DND-41 (cell line): Measurements from ENCODE around the gene IFNG.

Experiments
- ATAC-seq: fragments of 200-7000 bp; cut with Tn5 transposase; 3 replicates; pipeline ENCODE4 v1.9.1; 2021; ENCODE audit warnings: low read depth; ENCODE audit not compliant: insufficient read depth
- DNase-seq: peaks from one replicate; pipeline ENCODE4 v3.0.0-alpha.2; 2020
- H2AFZ ChIP-seq: 2 replicates; pipeline ENCODE4 v1.6.0; 2012; ENCODE audit warnings: low read depth, low read length
- H3K27ac ChIP-seq: 2 replicates; pipeline ENCODE4 v1.5.1; 2012; ENCODE audit warnings: low read length, inconsistent platforms
- H3K27me3 ChIP-seq: fragments of 200-600 bp; sonication (generic); 2 replicates; pipeline ENCODE4 v1.6.0; 2012; ENCODE audit warnings: low read length, mild to moderate bottlenecking, inconsistent platforms; ENCODE audit not compliant: insufficient read depth, poor library complexity
- H3K36me3 ChIP-seq: 2 replicates; pipeline ENCODE4 v1.5.1; 2012; ENCODE audit warnings: low read length, inconsistent platforms; ENCODE audit not compliant: insufficient read depth
- H3K4me1 ChIP-seq: 2 replicates; pipeline ENCODE4 v1.5.1; 2012; ENCODE audit warnings: mild to moderate bottlenecking, low read length; ENCODE audit not compliant: insufficient read depth
- H3K4me2 ChIP-seq: 2 replicates; pipeline ENCODE4 v1.6.0; 2012; ENCODE audit warnings: mild to moderate bottlenecking, moderate library complexity, low read length, inconsistent platforms; ENCODE audit not compliant: insufficient read depth
- H3K4me3 ChIP-seq, 2 experiments: fragments of 200-600 bp in 1 of 2; shearing (Covaris generic) in 1 of 2; 2 replicates each; pipeline ENCODE4 v1.5.1; 2012 to 2016; ENCODE audit warnings: inconsistent platforms in 2 of 2, low read length in 2 of 2, mild to moderate bottlenecking in 2 of 2, low read depth in 1 of 2, moderate library complexity in 1 of 2
- H3K79me2 ChIP-seq: 2 replicates; pipeline ENCODE4 v1.6.0; 2012; ENCODE audit warnings: low read length, inconsistent platforms; ENCODE audit not compliant: insufficient read depth
- H3K9ac ChIP-seq: 2 replicates; pipeline ENCODE4 v1.6.0; 2012; ENCODE audit warnings: low read depth, mild to moderate bottlenecking, inconsistent platforms, low read length, moderate library complexity
- H3K9me3 ChIP-seq: 2 replicates; pipeline ENCODE4 v1.5.1; 2012; ENCODE audit warnings: low read length, moderate library complexity, mild to moderate bottlenecking, inconsistent platforms; ENCODE audit not compliant: insufficient read depth, severe bottlenecking
- H4K20me1 ChIP-seq: 2 replicates; pipeline ENCODE4 v1.6.0; 2012; ENCODE audit warnings: low read length; ENCODE audit not compliant: insufficient read depth
- EZH2 ChIP-seq: IDR thresholded peaks from 3 replicates; pipeline ENCODE4 v1.6.1; 2012; ENCODE audit warnings: borderline replicate concordance, low read depth, mild to moderate bottlenecking, moderate library complexity, low read length, inconsistent platforms; ENCODE audit not compliant: severe bottlenecking
- TF ChIP-seq, protein P1 (sequence below): IDR thresholded peaks from 2 replicates; pipeline ENCODE4 v1.5.1; 2012; ENCODE audit warnings: borderline replicate concordance, low read length, moderate library complexity, mild to moderate bottlenecking; ENCODE audit not compliant: poor library complexity, severe bottlenecking; ENCODE audit errors: extremely low read depth

The IFNG gene

DNA sequence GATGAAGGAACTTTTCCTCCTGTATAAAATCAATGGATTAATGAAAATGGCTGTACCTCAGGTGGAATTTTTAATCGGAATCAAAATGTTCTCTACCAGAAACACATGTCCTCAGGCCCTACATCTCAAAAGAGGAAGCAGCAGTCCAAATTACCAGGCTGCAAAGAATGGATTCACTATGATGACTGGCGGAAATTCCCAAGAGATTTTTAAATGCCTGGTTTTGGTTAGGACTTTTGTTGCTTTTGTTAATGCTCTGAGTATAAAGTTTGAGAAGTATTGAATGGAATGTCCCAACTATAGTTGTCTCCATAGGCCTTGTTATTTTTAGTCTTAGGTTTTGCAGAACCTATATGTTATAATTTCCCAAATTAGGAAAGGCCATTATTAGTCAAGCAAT, 11.2 kb upstream of the IFNG start:
- Histone ChIP-seq H3K9ac (no peak overlapping the region), H3K4me2 (no peak overlapping the region), H3K9me3 (no peaks in the 10 kb centered on the region), H3K4me1 (no peaks in the 10 kb centered on the region), H2AFZ (no peak overlapping the region), H3K36me3 (no peaks in the 10 kb centered on the region), H3K79me2 (no peaks in the 10 kb centered on the region), H4K20me1 (no peaks in the 10 kb centered on the region), H3K4me3 (no peak overlapping the region), H3K27ac (no peak overlapping the region), H3K27me3 (no peaks in the 10 kb centered on the region)
- DNase-seq (no peak), ATAC-seq (no peak)
- TF ChIP-seq, protein P1, sequence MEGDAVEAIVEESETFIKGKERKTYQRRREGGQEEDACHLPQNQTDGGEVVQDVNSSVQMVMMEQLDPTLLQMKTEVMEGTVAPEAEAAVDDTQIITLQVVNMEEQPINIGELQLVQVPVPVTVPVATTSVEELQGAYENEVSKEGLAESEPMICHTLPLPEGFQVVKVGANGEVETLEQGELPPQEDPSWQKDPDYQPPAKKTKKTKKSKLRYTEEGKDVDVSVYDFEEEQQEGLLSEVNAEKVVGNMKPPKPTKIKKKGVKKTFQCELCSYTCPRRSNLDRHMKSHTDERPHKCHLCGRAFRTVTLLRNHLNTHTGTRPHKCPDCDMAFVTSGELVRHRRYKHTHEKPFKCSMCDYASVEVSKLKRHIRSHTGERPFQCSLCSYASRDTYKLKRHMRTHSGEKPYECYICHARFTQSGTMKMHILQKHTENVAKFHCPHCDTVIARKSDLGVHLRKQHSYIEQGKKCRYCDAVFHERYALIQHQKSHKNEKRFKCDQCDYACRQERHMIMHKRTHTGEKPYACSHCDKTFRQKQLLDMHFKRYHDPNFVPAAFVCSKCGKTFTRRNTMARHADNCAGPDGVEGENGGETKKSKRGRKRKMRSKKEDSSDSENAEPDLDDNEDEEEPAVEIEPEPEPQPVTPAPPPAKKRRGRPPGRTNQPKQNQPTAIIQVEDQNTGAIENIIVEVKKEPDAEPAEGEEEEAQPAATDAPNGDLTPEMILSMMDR = no peak
- TF ChIP-seq EZH2 = no peak

DNA sequence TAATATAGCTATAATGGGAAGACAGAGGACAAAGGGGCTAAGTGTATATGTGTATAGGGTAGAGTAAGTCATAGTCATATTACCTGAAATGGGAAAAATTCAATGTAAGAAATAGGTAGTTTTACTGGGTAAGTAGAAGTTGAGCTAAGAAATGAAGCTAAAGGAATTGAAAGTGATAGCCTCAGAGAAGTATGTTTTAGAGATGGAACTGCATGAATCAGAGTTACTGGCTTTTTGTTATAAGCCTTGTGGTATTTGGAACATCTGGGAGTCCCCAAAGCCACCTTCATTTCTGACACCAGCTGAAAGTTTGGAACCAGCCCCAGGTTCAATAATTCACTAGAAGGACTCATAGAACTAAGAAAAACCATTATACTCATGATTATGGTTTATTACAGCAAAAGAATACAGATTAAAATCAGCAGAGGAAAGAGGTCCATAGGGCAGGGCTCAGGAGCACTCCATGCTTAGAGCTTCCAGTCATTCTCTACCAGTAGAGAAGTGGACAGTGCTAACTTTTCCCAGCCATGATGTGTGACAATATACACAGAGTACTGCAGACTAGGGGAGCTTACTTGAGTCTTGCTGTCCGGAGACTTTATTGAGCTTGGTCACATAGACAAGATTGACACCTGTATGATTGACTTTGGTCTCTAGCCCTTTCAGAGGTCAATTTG, 9.8 kb upstream of the IFNG start:
- Histone ChIP-seq H3K9ac (no peak overlapping the region), H3K4me2 (no peak overlapping the region), H4K20me1 (no peaks in the 10 kb centered on the region), H3K9me3 (no peaks in the 10 kb centered on the region), H3K36me3 (no peaks in the 10 kb centered on the region), H3K4me3 (no peak overlapping the region), H3K27me3 (no peaks in the 10 kb centered on the region), H2AFZ (no peak overlapping the region), H3K79me2 (no peaks in the 10 kb centered on the region), H3K27ac (no peak overlapping the region), H3K4me1 (no peaks in the 10 kb centered on the region)
- no peak for TF ChIP-seq EZH2
- TF ChIP-seq, protein P1 = no peak
- DNase-seq = no peak
- ATAC-seq = no peak

DNA sequence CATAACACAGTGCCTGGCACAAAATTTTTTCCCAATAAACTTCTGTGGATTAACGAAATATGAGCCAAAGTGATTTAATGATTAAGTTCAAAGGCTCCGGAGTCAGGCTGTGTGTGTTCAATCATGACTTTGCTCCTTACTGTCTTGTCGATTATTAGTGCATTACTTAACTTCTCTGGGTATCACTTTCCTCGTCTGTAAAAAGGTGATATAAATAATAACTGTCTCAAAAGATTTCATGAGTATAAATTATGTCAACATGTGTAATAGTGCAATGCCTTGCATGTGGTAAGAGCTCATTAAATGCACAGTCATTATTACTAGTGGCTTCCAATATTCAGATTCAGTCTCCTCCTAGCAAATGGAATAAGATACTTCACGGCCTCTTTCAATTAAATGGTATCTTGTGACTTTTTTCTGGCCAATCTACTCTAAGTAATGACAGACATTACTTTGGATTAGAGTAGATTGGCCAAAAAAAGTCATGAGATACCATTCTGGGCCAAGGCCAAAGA, 6.8 kb upstream of the IFNG start:
- TF ChIP-seq, protein P1 = no peak
- no peak for TF ChIP-seq EZH2
- ATAC-seq = no peak

More for the DNA sequence above, 6.8 kb upstream of the IFNG start:
- no peaks in the 10 kb centered on the region for H3K36me3 ChIP-seq
- H3K27ac ChIP-seq = no peak overlapping the region
- H3K27me3 ChIP-seq = no peaks in the 10 kb centered on the region
- no peak overlapping the region for H3K4me3 ChIP-seq
- no peak overlapping the region for H2AFZ ChIP-seq
- no peak overlapping the region for H3K9ac ChIP-seq
- H3K4me2 ChIP-seq = no peak overlapping the region
- no peaks in the 10 kb centered on the region for H4K20me1 ChIP-seq
- DNase-seq = no peak
- no peaks in the 10 kb centered on the region for H3K9me3 ChIP-seq
- H3K4me1 ChIP-seq = no peaks in the 10 kb centered on the region
- no peaks in the 10 kb centered on the region for H3K79me2 ChIP-seq
